Measurements from ENCODE around the gene SORCS1. TPM values are rescaled to one million over a fixed set of nuclear protein-coding genes. Genes with fewer than 3 reads are reported as not detected.

The SORCS1 gene
- total and polyA plus RNA-seq, 2 of the 8 experiments (the other 6 are each of a cell fraction or from before 2014, with no cell fraction given) = 4.1 to 4.6 TPM

- TF ChIP-seq, protein P1, sequence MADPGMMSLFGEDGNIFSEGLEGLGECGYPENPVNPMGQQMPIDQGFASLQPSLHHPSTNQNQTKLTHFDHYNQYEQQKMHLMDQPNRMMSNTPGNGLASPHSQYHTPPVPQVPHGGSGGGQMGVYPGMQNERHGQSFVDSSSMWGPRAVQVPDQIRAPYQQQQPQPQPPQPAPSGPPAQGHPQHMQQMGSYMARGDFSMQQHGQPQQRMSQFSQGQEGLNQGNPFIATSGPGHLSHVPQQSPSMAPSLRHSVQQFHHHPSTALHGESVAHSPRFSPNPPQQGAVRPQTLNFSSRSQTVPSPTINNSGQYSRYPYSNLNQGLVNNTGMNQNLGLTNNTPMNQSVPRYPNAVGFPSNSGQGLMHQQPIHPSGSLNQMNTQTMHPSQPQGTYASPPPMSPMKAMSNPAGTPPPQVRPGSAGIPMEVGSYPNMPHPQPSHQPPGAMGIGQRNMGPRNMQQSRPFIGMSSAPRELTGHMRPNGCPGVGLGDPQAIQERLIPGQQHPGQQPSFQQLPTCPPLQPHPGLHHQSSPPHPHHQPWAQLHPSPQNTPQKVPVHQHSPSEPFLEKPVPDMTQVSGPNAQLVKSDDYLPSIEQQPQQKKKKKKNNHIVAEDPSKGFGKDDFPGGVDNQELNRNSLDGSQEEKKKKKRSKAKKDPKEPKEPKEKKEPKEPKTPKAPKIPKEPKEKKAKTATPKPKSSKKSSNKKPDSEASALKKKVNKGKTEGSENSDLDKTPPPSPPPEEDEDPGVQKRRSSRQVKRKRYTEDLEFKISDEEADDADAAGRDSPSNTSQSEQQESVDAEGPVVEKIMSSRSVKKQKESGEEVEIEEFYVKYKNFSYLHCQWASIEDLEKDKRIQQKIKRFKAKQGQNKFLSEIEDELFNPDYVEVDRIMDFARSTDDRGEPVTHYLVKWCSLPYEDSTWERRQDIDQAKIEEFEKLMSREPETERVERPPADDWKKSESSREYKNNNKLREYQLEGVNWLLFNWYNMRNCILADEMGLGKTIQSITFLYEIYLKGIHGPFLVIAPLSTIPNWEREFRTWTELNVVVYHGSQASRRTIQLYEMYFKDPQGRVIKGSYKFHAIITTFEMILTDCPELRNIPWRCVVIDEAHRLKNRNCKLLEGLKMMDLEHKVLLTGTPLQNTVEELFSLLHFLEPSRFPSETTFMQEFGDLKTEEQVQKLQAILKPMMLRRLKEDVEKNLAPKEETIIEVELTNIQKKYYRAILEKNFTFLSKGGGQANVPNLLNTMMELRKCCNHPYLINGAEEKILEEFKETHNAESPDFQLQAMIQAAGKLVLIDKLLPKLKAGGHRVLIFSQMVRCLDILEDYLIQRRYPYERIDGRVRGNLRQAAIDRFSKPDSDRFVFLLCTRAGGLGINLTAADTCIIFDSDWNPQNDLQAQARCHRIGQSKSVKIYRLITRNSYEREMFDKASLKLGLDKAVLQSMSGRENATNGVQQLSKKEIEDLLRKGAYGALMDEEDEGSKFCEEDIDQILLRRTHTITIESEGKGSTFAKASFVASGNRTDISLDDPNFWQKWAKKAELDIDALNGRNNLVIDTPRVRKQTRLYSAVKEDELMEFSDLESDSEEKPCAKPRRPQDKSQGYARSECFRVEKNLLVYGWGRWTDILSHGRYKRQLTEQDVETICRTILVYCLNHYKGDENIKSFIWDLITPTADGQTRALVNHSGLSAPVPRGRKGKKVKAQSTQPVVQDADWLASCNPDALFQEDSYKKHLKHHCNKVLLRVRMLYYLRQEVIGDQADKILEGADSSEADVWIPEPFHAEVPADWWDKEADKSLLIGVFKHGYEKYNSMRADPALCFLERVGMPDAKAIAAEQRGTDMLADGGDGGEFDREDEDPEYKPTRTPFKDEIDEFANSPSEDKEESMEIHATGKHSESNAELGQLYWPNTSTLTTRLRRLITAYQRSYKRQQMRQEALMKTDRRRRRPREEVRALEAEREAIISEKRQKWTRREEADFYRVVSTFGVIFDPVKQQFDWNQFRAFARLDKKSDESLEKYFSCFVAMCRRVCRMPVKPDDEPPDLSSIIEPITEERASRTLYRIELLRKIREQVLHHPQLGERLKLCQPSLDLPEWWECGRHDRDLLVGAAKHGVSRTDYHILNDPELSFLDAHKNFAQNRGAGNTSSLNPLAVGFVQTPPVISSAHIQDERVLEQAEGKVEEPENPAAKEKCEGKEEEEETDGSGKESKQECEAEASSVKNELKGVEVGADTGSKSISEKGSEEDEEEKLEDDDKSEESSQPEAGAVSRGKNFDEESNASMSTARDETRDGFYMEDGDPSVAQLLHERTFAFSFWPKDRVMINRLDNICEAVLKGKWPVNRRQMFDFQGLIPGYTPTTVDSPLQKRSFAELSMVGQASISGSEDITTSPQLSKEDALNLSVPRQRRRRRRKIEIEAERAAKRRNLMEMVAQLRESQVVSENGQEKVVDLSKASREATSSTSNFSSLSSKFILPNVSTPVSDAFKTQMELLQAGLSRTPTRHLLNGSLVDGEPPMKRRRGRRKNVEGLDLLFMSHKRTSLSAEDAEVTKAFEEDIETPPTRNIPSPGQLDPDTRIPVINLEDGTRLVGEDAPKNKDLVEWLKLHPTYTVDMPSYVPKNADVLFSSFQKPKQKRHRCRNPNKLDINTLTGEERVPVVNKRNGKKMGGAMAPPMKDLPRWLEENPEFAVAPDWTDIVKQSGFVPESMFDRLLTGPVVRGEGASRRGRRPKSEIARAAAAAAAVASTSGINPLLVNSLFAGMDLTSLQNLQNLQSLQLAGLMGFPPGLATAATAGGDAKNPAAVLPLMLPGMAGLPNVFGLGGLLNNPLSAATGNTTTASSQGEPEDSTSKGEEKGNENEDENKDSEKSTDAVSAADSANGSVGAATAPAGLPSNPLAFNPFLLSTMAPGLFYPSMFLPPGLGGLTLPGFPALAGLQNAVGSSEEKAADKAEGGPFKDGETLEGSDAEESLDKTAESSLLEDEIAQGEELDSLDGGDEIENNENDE (IDR thresholded peaks at IDR 0.05; ENCODE audit: insufficient replicate concordance, low read length) = no peak
- TF ChIP-seq CHD1 (IDR thresholded peaks at IDR 0.05; ENCODE audit: low read depth, low read length) (no peak), KDM1A (IDR thresholded peaks at IDR 0.05; ENCODE audit: borderline replicate concordance, low read length) (no peak), RFX5 (IDR thresholded peaks at IDR 0.05; ENCODE audit: borderline replicate concordance, low read depth, low read length) (no peak), TCF12 (IDR thresholded peaks at IDR 0.05; ENCODE audit: low read depth, low read length) (no peak), SP2 (IDR thresholded peaks at IDR 0.05; ENCODE audit: low read length) (no peak), HDAC2 (IDR thresholded peaks at IDR 0.05; ENCODE audit: borderline replicate concordance in 1 of 2, low read depth in 2 of 2, low read length in 2 of 2) (no peak)
- TF ChIP-seq, protein P2, sequence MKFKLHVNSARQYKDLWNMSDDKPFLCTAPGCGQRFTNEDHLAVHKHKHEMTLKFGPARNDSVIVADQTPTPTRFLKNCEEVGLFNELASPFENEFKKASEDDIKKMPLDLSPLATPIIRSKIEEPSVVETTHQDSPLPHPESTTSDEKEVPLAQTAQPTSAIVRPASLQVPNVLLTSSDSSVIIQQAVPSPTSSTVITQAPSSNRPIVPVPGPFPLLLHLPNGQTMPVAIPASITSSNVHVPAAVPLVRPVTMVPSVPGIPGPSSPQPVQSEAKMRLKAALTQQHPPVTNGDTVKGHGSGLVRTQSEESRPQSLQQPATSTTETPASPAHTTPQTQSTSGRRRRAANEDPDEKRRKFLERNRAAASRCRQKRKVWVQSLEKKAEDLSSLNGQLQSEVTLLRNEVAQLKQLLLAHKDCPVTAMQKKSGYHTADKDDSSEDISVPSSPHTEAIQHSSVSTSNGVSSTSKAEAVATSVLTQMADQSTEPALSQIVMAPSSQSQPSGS (IDR thresholded peaks at IDR 0.05; ENCODE audit: low read length) = no peak
- TF ChIP-seq, protein P3, sequence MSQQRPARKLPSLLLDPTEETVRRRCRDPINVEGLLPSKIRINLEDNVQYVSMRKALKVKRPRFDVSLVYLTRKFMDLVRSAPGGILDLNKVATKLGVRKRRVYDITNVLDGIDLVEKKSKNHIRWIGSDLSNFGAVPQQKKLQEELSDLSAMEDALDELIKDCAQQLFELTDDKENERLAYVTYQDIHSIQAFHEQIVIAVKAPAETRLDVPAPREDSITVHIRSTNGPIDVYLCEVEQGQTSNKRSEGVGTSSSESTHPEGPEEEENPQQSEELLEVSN (IDR thresholded peaks at IDR 0.05) = no peak
Measured at GRCh38 chr10:106757521-106757920, 407.0 kb downstream of the SORCS1 start (continued).
